Endothelial cell of umbilical vein (primary cell): ENCODE data around the gene EPS15. TPM values are rescaled to one million over a fixed set of nuclear protein-coding genes. Genes with fewer than 3 reads are reported as not detected.
A peak's percentile ranks its signal among the peaks of the same experiment; 100 is the strongest.

Experiments
- Bru-seq: library from RNA; stranded (reverse); fragments of 400-500 nt; gene quantifications from one replicate; lab custom pipeline; 2021; lab: Mats Ljungman, UMichigan
- BruChase-seq, 2 experiments: library from RNA; stranded (reverse); fragments of 400-500 nt; gene quantifications; one replicate each; lab custom pipeline; 2021; lab: Mats Ljungman, UMichigan
- BruUV-seq: library from RNA; stranded (reverse); fragments of 400-500 nt; replicated peaks from 2 replicates; lab custom pipeline; 2021; lab: Mats Ljungman, UMichigan
- CTCF ChIA-PET: fragments of 300-600, 350-600 bp; sonication (Branson Sonifier 250); formaldehyde crosslinking; loops from one replicate; lab custom pipeline; 2021; ENCODE audit warnings: antibody characterized with exemption, inconsistent platforms; lab: Charles Lee
- POLR2A ChIA-PET: fragments of 300-600, 350-600 bp; sonication (Branson Sonifier 250); formaldehyde crosslinking; loops from one replicate; lab custom pipeline; 2021; ENCODE audit warnings: antibody characterized with exemption, inconsistent platforms; lab: Charles Lee
- DNase-seq: peaks from one replicate; pipeline ENCODE4 v3.0.0-alpha.2; 2011; ENCODE audit warnings: low read depth, low spot score
- FAIRE-seq: peaks from 2 replicates; lab custom pipeline; 2011; peaks lifted over from hg19 to GRCh38; lab: Jason Lieb, UNC
- H2AFZ ChIP-seq: 2 replicates; pipeline ENCODE4 v1.6.0; 2012; ENCODE audit warnings: low read depth, low read length, control low read depth, inconsistent platforms
- H3K27ac ChIP-seq: 2 replicates; pipeline ENCODE4 v1.5.1; 2011; ENCODE audit warnings: low read depth, mild to moderate bottlenecking, control low read depth, low read length, moderate library complexity; ENCODE audit not compliant: insufficient read depth
- H3K27me3 ChIP-seq, 2 experiments: 2 replicates each; pipeline versions ENCODE4 v1.6.0 to v1.6.1; 2011; ENCODE audit warnings: low read length in 2 of 2, mixed read lengths in 1 of 2; ENCODE audit not compliant: control insufficient read depth in 2 of 2, insufficient read depth in 2 of 2
- H3K36me3 ChIP-seq, 2 experiments: 2 replicates in 1 of 2; 3 replicates in 1 of 2; pipeline ENCODE4 v1.5.1; 2011; ENCODE audit warnings: low read length in 2 of 2, mild to moderate bottlenecking in 1 of 2, moderate library complexity in 1 of 2; ENCODE audit not compliant: control insufficient read depth in 2 of 2, insufficient read depth in 2 of 2; ENCODE audit errors: extremely low read depth in 1 of 2
- H3K4me1 ChIP-seq: 3 replicates; pipeline ENCODE4 v1.5.1; 2011; ENCODE audit warnings: mild to moderate bottlenecking, low read length; ENCODE audit not compliant: control insufficient read depth, insufficient read depth; ENCODE audit errors: extremely low read depth
- H3K4me2 ChIP-seq: 2 replicates; pipeline ENCODE4 v1.6.1; 2011; ENCODE audit warnings: low read length, control low read depth, mixed read lengths; ENCODE audit not compliant: insufficient read depth
- H3K4me3 ChIP-seq, 3 experiments: fragments of 200-600 bp in 1 of 3; sonication (generic), shearing (Covaris generic) in 1 of 3; replicated peaks in 1 of 3; 2 replicates each; pipeline ENCODE4 v1.5.1; 2011 to 2016; ENCODE audit warnings: control low read depth in 3 of 3, low read length in 3 of 3, mild to moderate bottlenecking in 2 of 3, inconsistent platforms in 1 of 3, low read depth in 1 of 3, moderate library complexity in 1 of 3; ENCODE audit not compliant: insufficient read depth in 1 of 3
- H3K79me2 ChIP-seq: 2 replicates; pipeline ENCODE4 v1.6.0; 2012; ENCODE audit warnings: low read length, inconsistent platforms; ENCODE audit not compliant: control insufficient read depth, insufficient read depth
- H3K9ac ChIP-seq: replicated peaks from 2 replicates; pipeline ENCODE3; 2011; ENCODE audit warnings: low read length, control low read depth; ENCODE audit not compliant: insufficient read depth; ENCODE audit errors: extremely low read depth
- H3K9me1 ChIP-seq: replicated peaks from 3 replicates; pipeline ENCODE4 v1.6.0; 2011; ENCODE audit warnings: mild to moderate bottlenecking, low read length; ENCODE audit not compliant: control insufficient read depth, insufficient read depth; ENCODE audit errors: extremely low read depth
- H3K9me3 ChIP-seq: replicated peaks from 2 replicates; pipeline ENCODE4 v1.5.1; 2012; ENCODE audit warnings: low read length, inconsistent platforms; ENCODE audit not compliant: control insufficient read depth, insufficient read depth
- H4K20me1 ChIP-seq: replicated peaks from 2 replicates; pipeline ENCODE3; 2011; ENCODE audit warnings: mild to moderate bottlenecking, low read length; ENCODE audit not compliant: control insufficient read depth, insufficient read depth; ENCODE audit errors: extremely low read depth
- EZH2 ChIP-seq: IDR thresholded peaks from 2 replicates; pipeline ENCODE4 v1.6.1; 2012; ENCODE audit warnings: borderline replicate concordance, low read depth, mild to moderate bottlenecking, moderate library complexity, low read length, inconsistent platforms; ENCODE audit not compliant: severe bottlenecking
- FOS ChIP-seq: IDR thresholded peaks from 2 replicates; pipeline ENCODE4 v1.6.1; 2011; ENCODE audit warnings: mild to moderate bottlenecking, low read length, moderate library complexity, borderline replicate concordance; ENCODE audit not compliant: insufficient read depth
- JUN ChIP-seq: IDR thresholded peaks from 2 replicates; pipeline ENCODE4 v1.6.1; 2011; ENCODE audit warnings: borderline replicate concordance, low read depth; ENCODE audit not compliant: insufficient read length, insufficient read depth
- POLR2A ChIP-seq: IDR thresholded peaks from 2 replicates; pipeline ENCODE4 v1.6.1; 2012; ENCODE audit warnings: low read depth, mild to moderate bottlenecking, control low read depth, low read length
- POLR2AphosphoS5 ChIP-seq: IDR thresholded peaks from 2 replicates; pipeline ENCODE4 v1.6.1; 2012; ENCODE audit warnings: low read depth, mild to moderate bottlenecking, control low read depth, low read length, moderate library complexity; ENCODE audit not compliant: insufficient read depth
- dilution Hi-C: fragments of 300-500 bp; cut with MboI; formaldehyde crosslinking; loops from one replicate; pipeline ENCODE4 v1.15.0; 2019; ENCODE audit warnings: low sequenced_read_pairs; ENCODE audit not compliant: extremely low pct_ligation_motif_present
- intact Hi-C: fragments of 100-400 bp; cut with micrococcal nuclease; formaldehyde crosslinking; loops from one replicate; pipeline ENCODE4 v1.10.0; 2022
- long read RNA-seq: library from polyadenylated mRNA; stranded (forward); transcript quantifications from one replicate; pipeline ENCODE4 v2.0.0, GENCODE V29; 2021
- polyA minus RNA-seq, 3 experiments: library from RNA; depleted of rRNA, polyadenylated mRNA; stranded (reverse); fragments of >200 nt; gene quantifications; 1 replicate in 1 of 3; 2 replicates in 2 of 3; pipeline ENCODE4 v1.2.3, GENCODE V29; 2011
- polyA plus RNA-seq, 4 experiments: library from polyadenylated mRNA; depleted of rRNA in 3 of 4; stranded (reverse) in 3 of 4; unstranded in 1 of 4; fragments of >200 nt; gene quantifications; 2 replicates each; pipeline versions ENCODE4 v1.2.1 to v1.2.3, GENCODE V29; 2011 to 2012; ENCODE audit warnings: missing spikeins in 1 of 4
- total RNA-seq: library from RNA; stranded (reverse); gene quantifications from 2 replicates; pipeline ENCODE4 v1.2.3, GENCODE V29; 2021

EPS15 gene
- total RNA-seq, result 44.8 and 52.4 TPM in 2 replicates
- 10.7 and 15.4 TPM in 2 replicates for polyA plus RNA-seq
- polyA plus RNA-seq (2011; cell fraction: cytosol; rRNA removed), result 17.2 and 18.5 TPM in 2 replicates
- 29.9 and 42.8 TPM in 2 replicates for polyA plus RNA-seq (2011; cell fraction: nucleus; rRNA removed)
- polyA plus RNA-seq (2012), result 26.0 and 30.8 TPM in 2 replicates
- 39.4 and 47.1 TPM in 2 replicates for polyA minus RNA-seq
- polyA minus RNA-seq (2011; cell fraction: cytosol; rRNA and poly(A)+ RNA removed), result 22.6 TPM
- polyA minus RNA-seq (2011; cell fraction: nucleus; rRNA and poly(A)+ RNA removed), result 45.9 and 72.6 TPM in 2 replicates
- percentile 89 among the genes with signal in this experiment for Bru-seq, nascent RNA
- percentile 79 among the genes with signal in this experiment for BruChase-seq, experiment 1, labeled RNA remaining after a 6-hour chase
- BruChase-seq, experiment 2, labeled RNA remaining after a 2-hour chase, result percentile 80 among the genes with signal in this experiment
- long read RNA-seq, full-length matches to known transcripts, result 23 of 49 reads
- long read RNA-seq, partial matches to known transcripts, result 14 of 49 reads
- long read RNA-seq, other reads (novel, unspliced or antisense), result 12 of 49 reads

- no peaks in the 10 kb centered on the region for H3K9me1 ChIP-seq
- peak within 1 kb of the TSS; percentile 43 for H2AFZ ChIP-seq
- no peaks in the 10 kb centered on the region for H3K36me3 ChIP-seq
- DNase-seq, result peak; percentile 55
- H3K27me3 ChIP-seq, result no peaks in the 10 kb centered on the region
- intact Hi-C loops (loop anchor here (5.0 kb wide), 1 partner anchor 102 kb away; no protein-coding TSS in a partner anchor), dilution Hi-C loops (no loop called here)
- ChIA-PET CTCF (interaction anchor here (0.6 to 3.5 kb wide), 2 partner anchors 10 to 16 kb away, joined by 3 to 18 read pairs; no protein-coding TSS in a partner anchor), POLR2A (no interaction called here)
- H3K4me1 ChIP-seq, result peaks cover 24% of the 10 kb centered on the region
- H3K4me2 ChIP-seq, result peak within 1 kb of the TSS; percentile 62
- H3K27ac ChIP-seq, result peak within 1 kb of the TSS; percentile 52
- FAIRE-seq, result no peak
- no peak for TF ChIP-seq EZH2
- no peak for TF ChIP-seq FOS
- TF ChIP-seq POLR2AphosphoS5, result peak; percentile 39
- TF ChIP-seq JUN, result no peak
- peak; percentile 66 for TF ChIP-seq POLR2A
- peaks cover 13% of the 10 kb centered on the region for H4K20me1 ChIP-seq
- no peaks in the 10 kb centered on the region for H3K9me3 ChIP-seq
- H3K4me3 ChIP-seq, result peak within 1 kb of the TSS; percentile 81 to 96 (median 84)
- H3K9ac ChIP-seq, result peak within 1 kb of the TSS; percentile 87
- peaks cover 42% of the 10 kb centered on the region for H3K79me2 ChIP-seq
- no TSS peak for BruUV-seq
Observed at GRCh38 chr1:51519048-51519864, at the start of gene EPS15. TSS of gene EPS15 (minus strand) at chr1:51519266. CDS start at chr1:51519231, 35 bp downstream.
